CD4-positive, alpha-beta T cell treated with Interleukin-12 subunit alpha and Interleukin-12 subunit beta, for 1 hour (primary cell): ENCODE results near the gene PPARA.
A peak's percentile ranks its signal among the peaks of the same experiment; 100 is the strongest.

Experiments
- DNase-seq: peaks from one replicate; pipeline ENCODE4 v3.0.0-alpha.2; 2020

PPARA gene

GRCh38 chr22:46145896-46146295 is 4.4 kb upstream of the PPARA start:
- no peak for DNase-seq

GRCh38 chr22:46146329-46146728 is 4.0 kb upstream of the PPARA start:
- no peak for DNase-seq

GRCh38 chr22:46147061-46147460 is 3.3 kb upstream of the PPARA start:
- no peak for DNase-seq

DNA sequence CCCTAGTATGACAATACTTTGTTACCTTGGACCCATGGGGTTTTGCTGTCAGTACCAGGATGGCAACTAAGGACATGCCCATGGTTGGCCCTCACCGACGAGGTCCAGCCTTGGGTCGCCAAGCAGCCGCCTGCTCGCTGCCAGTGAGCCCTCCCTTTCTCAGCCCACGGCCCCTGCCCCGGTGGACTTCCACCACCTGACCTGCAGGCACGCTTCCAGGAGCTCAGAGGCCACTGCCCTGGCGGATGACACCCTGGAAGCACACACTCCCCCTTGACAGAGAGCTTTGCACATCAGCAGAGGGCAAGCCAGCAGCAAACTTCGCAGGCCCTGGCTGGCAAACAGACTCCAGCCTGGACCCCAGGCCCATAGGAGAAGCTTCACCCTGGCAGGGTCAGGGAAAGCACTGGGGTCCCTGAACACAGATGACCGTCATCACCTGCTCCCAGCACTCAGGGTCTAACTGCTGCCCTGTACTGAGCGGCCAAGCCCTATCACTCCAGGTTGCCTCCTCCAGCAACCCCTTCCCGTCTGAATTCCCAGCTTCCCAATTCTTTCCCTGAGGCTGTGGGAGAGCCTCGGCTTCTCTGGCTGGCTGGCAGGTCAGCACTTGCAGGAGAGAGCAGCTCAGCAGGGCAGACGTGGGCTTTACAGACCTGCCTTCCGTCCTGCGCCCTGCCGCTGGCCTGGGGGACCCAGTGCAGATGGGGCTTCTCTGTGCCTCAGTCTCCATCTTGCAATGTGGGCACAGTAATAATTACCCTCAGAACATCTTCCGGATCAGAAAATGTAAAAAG is 2.7 kb upstream of the PPARA start:
- DNase-seq: no peak

GRCh38 chr22:46148336-46148735 is 2.0 kb upstream of the PPARA start:
- no peak for DNase-seq

GRCh38 chr22:46148816-46149511 is 1.4 kb upstream of the PPARA start:
- DNase-seq: peak; percentile 29

DNA sequence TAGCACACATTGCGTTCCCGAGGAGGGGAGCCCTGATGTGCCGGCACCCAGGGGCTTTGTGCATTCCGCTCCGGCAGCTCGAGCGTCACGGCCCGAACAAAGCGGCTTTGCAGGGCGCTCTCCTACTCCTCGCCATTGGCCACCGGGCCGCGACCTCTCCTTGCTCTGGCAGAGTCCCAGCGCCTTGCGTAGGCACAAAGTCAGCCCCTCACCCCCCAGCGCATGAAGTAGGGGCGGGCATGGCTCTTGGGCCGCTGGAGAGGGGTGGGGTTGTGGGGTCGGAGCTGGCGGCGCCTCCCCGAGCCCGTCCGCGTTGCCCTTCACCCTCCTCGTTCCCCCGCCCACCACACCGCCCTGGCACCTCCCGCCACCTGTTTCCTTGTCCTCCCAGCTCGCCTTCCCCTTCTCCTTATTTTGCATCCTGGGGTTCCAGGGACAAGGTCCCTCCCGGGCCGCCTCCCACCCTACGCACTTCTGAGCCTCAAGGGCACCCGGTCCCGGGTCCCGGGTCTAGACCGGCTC is 753 bp upstream of the PPARA start:
- DNase-seq: peak; percentile 38

DNA sequence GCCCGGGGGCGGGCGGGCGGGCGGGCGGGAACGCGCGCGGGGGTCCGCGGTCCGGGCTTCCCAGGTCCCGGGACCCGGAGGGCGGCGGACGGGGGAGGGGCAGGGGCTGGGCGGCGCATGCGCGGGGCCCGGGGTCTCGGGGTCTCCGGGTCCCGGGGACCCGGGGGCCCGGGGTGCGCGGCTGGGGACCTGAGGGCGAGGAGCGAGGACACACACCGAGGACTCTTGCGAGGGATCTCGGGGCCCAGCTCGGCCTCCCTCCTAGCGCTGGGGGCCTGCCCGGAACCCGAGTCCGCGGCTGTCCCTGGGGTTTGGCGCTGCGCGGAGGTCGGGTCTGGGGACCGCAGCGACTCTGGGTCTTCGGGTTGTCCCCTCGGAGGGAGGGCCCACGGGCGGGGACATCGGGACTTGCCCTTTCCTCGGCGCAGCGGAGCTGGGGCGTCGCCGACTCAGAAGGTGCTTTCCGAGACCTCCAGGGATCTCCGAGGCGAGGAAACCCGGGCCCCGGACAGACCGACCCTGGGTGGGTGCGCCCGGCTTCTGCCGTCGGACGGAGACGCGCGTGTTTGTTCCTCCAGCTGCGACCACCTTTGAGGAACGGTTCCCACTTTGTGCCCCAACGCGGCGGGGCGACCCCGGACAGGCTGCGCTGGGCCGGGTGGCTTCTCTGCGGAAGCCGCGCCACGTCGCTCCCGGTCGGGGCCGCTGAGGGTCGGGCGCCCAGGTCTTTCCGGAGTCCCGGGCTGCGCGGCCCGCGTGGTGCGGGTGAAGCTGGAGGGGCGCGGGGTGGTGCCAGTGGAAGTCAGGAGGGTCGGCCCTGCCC is 540 bp downstream of the PPARA start:
- peak; percentile 65 for DNase-seq

- DNase-seq: no peak
Observed at GRCh38 chr22:46153930-46154329, 3.6 kb downstream of the PPARA start.

DNA sequence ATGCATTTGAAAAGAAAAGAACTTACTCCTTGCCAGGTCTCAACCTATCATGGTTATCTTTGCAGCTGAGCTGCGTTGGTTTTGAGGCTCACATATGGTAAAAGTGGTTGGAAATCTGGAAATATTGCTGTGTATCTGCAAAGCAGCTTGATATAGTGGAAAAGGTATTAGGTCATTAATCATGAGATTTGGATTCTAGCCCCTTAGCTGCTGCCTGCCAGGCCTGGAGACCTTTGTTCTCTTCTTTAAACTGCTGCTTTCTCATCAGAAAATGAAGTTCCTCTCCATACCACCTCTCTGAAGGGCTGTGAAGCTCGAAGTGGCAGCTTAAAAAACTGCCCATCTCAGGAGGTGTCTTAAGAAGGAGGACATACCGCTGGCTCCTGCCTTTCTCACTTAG is 5.7 kb downstream of the PPARA start:
- DNase-seq: no peak

- DNase-seq: no peak
Observed at GRCh38 chr22:46158283-46158682, 8.0 kb downstream of the PPARA start.

DNA sequence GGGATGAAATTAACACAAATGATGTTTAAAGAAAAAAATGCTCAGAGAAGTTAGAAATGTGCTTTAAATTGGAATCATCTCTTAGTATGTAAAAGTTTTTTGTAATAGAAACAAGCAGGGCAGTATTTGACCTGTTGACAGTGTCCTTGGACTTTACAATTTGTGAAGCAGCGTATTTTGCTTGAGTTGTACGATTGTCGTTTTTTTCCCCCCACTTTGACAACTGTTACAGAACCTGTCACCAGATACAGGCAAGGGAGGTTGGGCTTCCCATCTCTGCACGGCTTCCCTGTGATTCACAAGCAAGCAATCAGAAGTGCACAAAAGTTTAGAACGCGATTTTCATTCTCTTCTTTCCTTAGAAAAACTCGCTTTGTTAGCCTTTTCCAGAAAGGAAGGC is 8.9 kb downstream of the PPARA start:
- no peak for DNase-seq

GRCh38 chr22:46159777-46160176 is 9.5 kb downstream of the PPARA start:
- no peak for DNase-seq

DNA sequence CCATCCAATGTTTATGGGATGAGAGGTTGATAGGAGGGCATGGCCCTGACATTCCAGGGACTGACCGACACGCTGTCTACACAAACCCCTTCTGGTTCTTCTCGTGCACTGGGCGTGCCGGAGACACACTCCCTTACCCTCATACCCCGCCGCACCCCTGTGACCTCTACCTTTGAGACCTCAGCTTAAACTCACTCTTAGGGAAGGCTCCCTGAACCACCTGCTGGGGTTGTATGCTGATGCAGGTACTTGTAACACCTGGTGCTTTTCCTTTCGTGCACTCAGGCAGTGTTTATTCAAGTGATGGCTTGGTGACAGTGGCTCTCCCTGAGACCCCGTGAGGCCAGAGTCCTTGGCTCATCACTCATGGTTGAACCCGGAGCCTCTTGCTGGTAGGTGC is 12.0 kb downstream of the PPARA start:
- no peak for DNase-seq

DNA sequence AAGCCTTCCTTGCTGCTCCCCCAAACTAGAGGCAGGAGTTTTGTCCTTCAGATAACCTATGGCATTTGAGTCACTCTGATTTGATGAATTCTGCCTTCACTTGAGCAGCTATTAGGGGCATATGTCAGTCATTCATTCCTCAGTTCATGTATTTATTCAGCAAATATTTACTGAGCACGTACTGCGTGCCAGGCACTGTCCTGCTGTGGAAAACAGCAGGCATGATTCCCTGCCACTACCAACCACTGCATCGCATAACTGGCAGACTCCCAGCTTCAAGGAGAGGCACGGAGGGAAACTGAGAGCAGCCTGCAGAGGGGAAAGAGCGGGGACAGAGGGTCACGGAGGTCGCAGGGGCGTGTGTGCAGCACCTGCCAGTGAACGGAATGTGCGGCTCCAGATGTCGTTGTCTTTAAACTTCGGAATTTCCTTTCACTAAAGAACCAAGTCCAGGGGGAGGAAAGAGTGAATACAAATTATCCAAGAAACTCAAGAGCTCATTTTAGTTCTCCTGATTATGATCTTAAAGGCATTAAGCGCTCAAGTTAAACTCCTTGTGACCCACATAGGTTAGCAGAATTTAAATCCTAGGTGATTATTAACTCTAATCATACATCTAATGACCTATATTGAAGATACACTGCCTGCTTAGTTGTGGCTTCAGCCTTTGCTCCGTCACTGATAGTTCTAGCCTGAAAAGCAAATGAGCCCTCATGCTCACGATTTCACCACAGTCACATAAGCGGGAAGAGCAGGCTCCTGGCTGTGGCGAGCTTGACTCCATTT is 12.6 kb downstream of the PPARA start:
- DNase-seq: no peak

DNA sequence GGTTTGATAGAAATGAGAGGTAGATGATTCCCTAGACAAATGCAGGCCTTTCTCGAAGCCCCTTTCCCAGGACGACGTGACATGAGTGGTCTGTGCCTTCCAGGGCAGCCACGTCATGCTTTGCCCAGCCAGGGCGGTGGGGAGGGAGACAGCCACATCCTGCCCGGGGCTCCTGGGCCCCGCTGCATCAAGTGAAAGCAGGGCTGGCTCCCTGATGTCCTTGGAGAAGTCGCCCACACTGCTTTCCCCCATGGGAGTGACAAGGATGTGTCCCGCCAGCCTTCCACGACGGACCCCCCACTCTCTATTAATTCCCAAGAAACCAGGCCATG is 13.2 kb downstream of the PPARA start:
- no peak for DNase-seq

DNA sequence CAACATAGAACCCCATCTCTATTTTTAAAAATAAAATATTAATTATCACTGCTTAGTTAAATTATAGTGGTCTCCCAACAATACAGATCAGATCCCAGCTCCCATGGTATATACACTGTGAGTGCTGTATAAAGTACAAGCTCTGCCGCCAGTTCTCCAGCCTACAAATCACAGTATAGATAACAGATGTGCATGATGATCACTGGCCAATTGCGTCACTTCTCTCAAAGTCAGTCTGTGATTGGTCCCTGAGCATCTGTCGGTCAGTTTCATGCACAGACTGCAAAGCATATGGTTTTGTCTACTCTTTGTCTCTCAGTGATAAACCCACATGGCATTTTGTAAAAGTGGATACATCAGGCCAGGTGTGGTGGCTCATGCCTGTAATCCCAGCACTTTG is 15.7 kb downstream of the PPARA start:
- DNase-seq: no peak

- no peak for DNase-seq
Observed at GRCh38 chr22:46169628-46170027, 19.3 kb downstream of the PPARA start.

GRCh38 chr22:46171940-46172339 is 21.6 kb downstream of the PPARA start:
- DNase-seq: no peak

DNA sequence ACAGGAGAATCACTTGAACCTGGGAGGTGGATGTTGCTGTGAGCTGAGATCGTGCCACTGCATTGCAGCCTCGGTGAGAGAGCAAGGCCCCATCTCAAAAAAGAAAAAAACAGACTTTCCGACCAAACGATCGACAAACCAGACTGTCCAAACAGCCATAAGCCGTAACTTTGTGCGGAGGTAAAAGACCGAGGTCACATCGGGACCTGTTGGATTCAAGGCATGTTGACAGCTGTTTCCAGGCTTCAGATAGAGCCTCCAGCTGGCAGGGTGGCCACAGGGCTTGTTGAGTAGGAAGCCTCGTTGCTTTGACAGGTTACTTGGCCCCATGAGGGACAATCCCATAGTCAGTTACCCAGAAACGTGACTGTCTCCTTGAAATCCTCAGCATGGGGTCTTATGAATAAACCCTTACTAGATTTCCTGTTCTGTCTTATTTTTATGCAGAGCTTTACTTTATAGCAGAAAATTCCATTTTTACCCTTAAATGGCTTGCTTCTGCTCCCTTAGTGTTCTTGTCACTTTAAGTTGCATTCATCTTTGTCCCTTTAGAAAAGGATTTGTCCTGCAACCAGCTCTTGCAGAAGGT is 22.3 kb downstream of the PPARA start:
- no peak for DNase-seq

- DNase-seq: no peak
Observed at GRCh38 chr22:46173152-46173551, 22.8 kb downstream of the PPARA start.

DNA sequence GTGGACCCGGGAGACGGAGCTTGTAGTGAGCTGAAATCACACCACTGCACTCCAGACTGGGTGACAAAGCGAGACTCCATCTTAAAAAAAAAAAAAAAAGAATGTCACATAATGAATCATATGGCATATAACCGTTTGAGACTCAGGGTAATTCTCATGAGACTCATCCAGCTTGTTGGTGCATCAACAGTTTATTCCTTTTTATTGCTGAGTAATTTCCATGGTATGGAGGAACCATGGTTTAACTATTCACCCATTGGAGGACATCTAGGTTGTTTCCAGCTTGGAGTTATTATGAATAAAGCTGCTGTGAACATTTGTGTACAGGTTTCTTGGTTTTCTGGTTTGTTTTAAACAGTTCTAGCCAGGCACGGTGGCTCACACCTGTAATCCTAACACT is 25.3 kb downstream of the PPARA start:
- no peak for DNase-seq
